ENCODE data around the gene ARHGAP8.
"Not testable (repeated sequence)": the region's sequence is repeated elsewhere in the genome, so short reads cannot be mapped to it uniquely, and the experiment has no call there.

Gene ARHGAP8

DNA sequence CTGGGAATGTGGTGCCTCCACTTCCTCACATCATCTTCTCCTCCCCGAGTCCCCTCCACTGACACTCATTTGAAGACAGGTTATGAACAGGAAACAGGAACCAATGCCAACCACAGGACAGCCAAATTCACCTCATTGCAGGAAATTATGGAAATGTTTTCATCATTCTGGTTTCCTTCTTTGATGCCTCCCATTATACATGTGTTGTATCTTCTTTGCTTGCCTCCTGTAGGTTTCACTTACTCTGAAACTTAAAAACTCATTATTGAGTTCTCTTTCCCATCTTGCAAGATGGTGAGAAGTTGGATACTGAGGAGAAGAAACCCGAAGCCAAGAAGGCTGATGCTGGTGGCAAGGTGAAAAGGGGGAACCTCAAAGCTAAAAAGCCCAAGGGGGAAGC, 148.9 kb downstream of the ARHGAP8 start:
- DNase-seq (ENCODE audit: extremely low read depth in 1 of 2, low read depth in 1 of 2), result no peak

DNA sequence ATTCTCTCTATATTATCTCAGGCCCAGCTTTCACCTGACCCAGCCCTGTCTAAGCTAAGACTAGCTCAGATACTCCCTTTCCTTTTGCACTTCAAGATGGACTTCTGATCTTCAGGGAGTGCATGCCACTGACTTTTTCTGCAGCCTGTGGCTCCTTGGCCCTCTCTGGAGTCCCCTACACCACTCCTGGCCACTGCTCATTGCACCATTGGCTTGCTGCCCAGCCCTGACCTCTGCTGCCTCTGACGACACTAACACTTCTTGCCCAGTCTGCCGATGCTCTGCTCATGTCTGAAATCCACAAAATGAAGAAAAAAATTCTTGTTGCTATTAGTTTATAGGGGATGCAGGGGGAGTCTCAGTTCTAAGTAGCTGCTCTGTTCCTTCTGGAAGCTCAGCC, 150.8 kb downstream of the ARHGAP8 start:
- not testable (repeated sequence) for DNase-seq (ENCODE audit: extremely low read depth in 1 of 2, low read depth in 1 of 2)

DNA sequence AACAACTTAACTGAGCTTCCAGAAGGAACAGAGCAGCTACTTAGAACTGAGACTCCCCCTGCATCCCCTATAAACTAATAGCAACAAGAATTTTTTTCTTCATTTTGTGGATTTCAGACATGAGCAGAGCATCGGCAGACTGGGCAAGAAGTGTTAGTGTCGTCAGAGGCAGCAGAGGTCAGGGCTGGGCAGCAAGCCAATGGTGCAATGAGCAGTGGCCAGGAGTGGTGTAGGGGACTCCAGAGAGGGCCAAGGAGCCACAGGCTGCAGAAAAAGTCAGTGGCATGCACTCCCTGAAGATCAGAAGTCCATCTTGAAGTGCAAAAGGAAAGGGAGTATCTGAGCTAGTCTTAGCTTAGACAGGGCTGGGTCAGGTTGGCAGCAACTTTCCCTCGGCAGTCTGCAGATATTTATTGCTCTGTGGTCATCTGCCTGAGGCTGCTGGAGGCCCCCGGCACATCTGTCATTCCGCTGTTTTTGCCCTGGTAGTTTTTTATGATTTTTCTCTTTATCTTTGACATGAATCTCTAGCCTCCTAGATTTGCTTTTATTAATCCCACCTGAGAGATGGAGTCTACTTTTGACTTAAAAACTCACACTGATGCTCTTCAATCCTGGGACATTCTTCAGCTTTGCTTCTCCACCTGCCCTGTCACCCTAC, 152.2 kb downstream of the ARHGAP8 start:
- not testable (repeated sequence) for DNase-seq (ENCODE audit: extremely low read depth in 1 of 2, low read depth in 1 of 2)

DNA sequence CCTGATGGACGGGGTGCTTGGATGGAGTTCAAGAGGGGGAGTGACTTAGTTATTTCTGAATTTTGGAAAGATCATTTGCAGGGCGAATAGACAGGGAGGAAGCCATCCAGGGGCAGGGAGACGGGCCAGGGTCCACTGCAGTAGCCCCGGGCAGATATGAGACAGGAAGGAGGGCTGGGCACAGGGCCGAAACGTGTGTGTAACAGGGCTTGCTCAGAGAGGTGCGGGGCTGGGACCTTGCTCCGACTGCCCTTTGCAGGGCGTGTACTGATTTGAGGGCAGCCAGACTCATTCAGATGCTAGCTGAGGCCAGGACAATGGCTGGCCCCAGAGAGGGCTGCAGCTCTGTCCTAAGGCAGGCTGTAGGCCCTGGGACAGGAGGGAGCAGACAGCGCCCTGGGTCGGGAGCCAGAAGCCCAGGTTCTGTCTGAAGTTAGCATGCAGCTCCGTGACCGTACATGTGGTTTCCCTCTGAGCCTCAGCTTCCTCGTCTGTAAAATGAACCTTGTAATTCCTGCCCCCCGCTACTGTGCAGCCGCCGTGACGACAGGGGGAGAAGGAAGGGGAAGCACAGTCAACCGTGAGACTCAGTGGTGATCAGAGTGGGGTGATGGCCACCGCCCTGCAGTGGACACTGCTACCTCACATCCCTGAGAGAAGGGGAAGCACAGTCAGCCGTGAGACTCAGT, 154.0 kb downstream of the ARHGAP8 start:
- DNase-seq (ENCODE audit: extremely low read depth in 1 of 2, low read depth in 1 of 2), result no peak

DNA sequence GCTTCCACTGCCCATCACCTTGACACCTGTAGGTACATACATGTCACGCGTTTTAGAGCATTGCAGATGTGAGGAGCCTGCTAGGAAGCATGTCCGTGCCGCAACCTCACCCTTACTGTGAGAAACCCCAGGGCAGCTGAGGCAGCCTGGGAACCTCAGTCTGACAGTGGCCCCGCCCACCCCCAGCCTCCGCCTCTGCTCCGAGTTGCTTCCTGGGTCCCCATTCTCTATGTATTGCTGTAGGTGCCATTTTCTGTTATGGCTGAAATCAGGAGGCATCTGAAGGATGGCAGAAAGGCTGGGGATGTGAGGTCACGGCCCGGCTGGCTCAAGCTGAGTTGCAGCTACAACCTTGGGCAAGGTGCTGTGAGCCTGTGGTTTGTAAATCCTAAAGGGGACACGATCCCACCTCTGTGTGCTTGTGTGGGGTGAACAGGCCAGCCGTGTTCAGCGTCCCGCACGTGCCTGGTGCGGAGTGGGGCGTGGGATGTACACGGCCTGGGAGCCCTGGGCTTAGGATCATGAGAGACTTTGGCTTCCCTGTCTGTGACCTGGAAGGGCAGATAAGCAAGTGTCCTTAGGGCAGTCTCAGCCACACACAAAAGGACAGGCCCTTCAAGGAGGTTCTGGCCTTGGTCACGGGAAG, 154.7 kb downstream of the ARHGAP8 start:
- DNase-seq (ENCODE audit: extremely low read depth in 1 of 2, low read depth in 1 of 2), result no peak

DNA sequence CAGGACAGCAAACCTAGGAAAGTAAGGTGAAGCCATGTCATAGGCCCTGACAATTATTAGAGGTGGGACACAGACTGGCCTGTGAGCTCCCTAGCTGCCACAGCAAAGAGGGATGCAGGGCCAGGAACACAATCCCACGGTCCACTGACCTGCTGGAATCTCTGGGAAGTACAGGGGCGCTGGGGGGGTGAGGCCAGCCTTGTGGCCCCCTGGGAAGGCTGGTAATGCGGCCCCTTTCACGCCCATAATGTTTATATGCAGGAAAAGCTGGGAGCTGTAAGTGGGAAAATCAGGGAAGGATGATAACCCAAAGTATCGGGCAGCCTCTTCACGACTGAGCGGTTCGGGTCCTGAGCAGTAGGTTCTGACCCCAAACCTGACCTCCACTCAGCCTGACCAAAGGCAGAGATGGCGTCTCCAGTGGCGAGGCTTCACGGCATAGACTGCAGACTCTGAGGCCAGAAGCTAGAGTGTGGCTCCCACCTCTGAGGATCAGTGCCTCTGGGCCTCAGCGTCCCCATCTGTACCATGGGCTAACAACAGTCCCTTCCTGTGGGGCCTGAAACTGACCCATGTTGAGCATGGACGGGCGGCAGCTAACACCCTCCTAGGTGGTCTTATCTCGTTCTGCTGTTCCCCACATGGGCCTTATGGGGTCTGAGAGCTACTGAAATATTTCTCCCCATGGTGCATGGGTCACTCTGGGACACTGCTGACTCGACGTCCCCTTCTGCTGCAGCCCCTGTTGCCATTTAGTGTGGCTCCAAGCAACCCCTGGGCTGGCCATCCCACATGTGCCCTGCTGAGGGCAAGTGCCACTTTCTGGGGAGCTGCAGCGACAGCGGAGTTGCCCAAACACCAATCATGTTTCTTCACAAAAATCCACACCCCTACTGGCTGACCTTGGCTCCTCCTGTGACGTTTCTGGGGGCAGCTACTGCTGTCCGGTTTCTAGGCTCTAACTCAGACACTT, 155.7 kb downstream of the ARHGAP8 start:
- no peak for DNase-seq (ENCODE audit: extremely low read depth in 1 of 2, low read depth in 1 of 2)

DNA sequence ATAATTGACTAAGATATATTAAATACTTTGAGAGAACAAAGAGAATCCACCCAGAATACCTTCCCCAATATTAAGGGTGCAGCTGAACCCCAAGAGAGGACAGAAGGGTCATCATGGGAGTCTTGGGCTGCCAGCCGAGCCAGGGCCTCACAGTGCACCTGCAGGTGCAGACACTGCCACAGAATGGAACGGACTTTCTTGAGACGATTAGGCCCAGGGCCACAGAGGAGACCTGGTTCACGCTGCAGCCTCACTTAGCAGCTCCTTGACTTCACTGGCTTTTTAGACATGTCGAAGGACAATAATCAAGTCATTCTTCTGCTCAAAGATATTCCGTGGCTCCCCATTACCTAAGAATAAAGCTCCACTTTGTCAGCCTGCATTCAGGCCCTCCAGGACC, 156.9 kb downstream of the ARHGAP8 start:
- DNase-seq (ENCODE audit: extremely low read depth in 1 of 2, low read depth in 1 of 2), result no peak

Measured in stimulated activated CD8-positive, alpha-beta memory T cell treated with anti-CD3 and anti-CD28 coated beads, Interleukin-7, amount 100 ng/mL, for 48 hours (primary cell).